H9 (cell line): ENCODE results near the gene PPM1N. TPM values are rescaled to one million over a fixed set of nuclear protein-coding genes. Genes with fewer than 3 reads are reported as not detected.

Source experiments
- DNase-seq: peaks from one replicate; pipeline ENCODE4 v3.0.0-alpha.2; 2017
- H2AFZ ChIP-seq: one replicate; pipeline ENCODE4 v1.6.1; 2013; ENCODE audit warnings: mild to moderate bottlenecking, low read length, control low read depth, moderate library complexity
- H2AK5ac ChIP-seq: 2 replicates; pipeline ENCODE4 v1.6.1; 2013; ENCODE audit warnings: low read length, control low read depth, mixed read lengths; ENCODE audit not compliant: insufficient read length
- H2BK120ac ChIP-seq: one replicate; pipeline ENCODE4 v1.6.1; 2013; ENCODE audit warnings: low read depth, mild to moderate bottlenecking, low read length, control low read depth, inconsistent platforms; ENCODE audit not compliant: poor library complexity, severe bottlenecking
- H2BK12ac ChIP-seq: 2 replicates; pipeline ENCODE4 v1.6.1; 2013; ENCODE audit warnings: low read length, control low read depth, mixed read lengths, low read depth; ENCODE audit not compliant: insufficient read length
- H2BK15ac ChIP-seq: 2 replicates; pipeline ENCODE4 v1.6.1; 2013; ENCODE audit warnings: low read depth, low read length, control low read depth
- H2BK20ac ChIP-seq: one replicate; pipeline ENCODE4 v1.6.1; 2013; ENCODE audit warnings: low read depth, mild to moderate bottlenecking, low read length, control low read depth, inconsistent platforms; ENCODE audit not compliant: poor library complexity, severe bottlenecking
- H2BK5ac ChIP-seq: 2 replicates; pipeline ENCODE4 v1.6.1; 2013; ENCODE audit warnings: low read length, control low read depth, mixed read lengths; ENCODE audit not compliant: insufficient read length
- H3K14ac ChIP-seq: 2 replicates; pipeline ENCODE4 v1.6.1; 2013; ENCODE audit warnings: low read length, control low read depth; ENCODE audit not compliant: insufficient read depth
- H3K18ac ChIP-seq: 2 replicates; pipeline ENCODE4 v1.6.1; 2013; ENCODE audit warnings: low read depth, mild to moderate bottlenecking, mixed read lengths, low read length, control low read depth; ENCODE audit not compliant: insufficient read length
- H3K23ac ChIP-seq: 2 replicates; pipeline ENCODE4 v1.6.1; 2013; ENCODE audit warnings: low read length, control low read depth, mixed read lengths, low read depth; ENCODE audit not compliant: insufficient read length
- H3K23me2 ChIP-seq: 2 replicates; pipeline ENCODE4 v1.6.1; 2013; ENCODE audit warnings: low read depth, mild to moderate bottlenecking, mixed read lengths, low read length, control low read depth; ENCODE audit not compliant: insufficient read length, poor library complexity, severe bottlenecking
- H3K27ac ChIP-seq: 2 replicates; pipeline ENCODE4 v1.5.1; 2013; ENCODE audit warnings: low read length, control low read depth, mixed read lengths, low read depth; ENCODE audit not compliant: insufficient read length
- H3K27me3 ChIP-seq: 2 replicates; pipeline ENCODE4 v1.6.1; 2013; ENCODE audit warnings: low read length, control low read depth, inconsistent platforms; ENCODE audit not compliant: insufficient read depth
- H3K4ac ChIP-seq: 2 replicates; pipeline ENCODE4 v1.6.1; 2013; ENCODE audit warnings: low read depth, mild to moderate bottlenecking, control low read depth, inconsistent platforms, low read length, moderate library complexity
- H3K4me1 ChIP-seq: 2 replicates; pipeline ENCODE4 v1.6.1; 2013; ENCODE audit warnings: low read length, control low read depth, inconsistent platforms; ENCODE audit not compliant: insufficient read depth
- H3K4me2 ChIP-seq: 2 replicates; pipeline ENCODE4 v1.6.1; 2013; ENCODE audit warnings: low read length, control low read depth, mixed read lengths; ENCODE audit not compliant: insufficient read length, insufficient read depth
- H3K56ac ChIP-seq: 2 replicates; pipeline ENCODE4 v1.6.1; 2013; ENCODE audit warnings: low read depth, mild to moderate bottlenecking, mixed read lengths, low read length, control low read depth; ENCODE audit not compliant: insufficient read length
- H3K79me1 ChIP-seq: 2 replicates; pipeline ENCODE4 v1.6.1; 2013; ENCODE audit warnings: low read depth, mild to moderate bottlenecking, moderate library complexity, low read length, control low read depth, inconsistent platforms; ENCODE audit not compliant: insufficient read depth, poor library complexity, severe bottlenecking
- H3K79me2 ChIP-seq: 2 replicates; pipeline ENCODE4 v1.6.1; 2013; ENCODE audit warnings: low read length, control low read depth, inconsistent platforms; ENCODE audit not compliant: insufficient read depth
- H3K9ac ChIP-seq: 2 replicates; pipeline ENCODE4 v1.6.1; 2013; ENCODE audit warnings: low read length, control low read depth, mixed read lengths; ENCODE audit not compliant: insufficient read length; ENCODE audit errors: extremely low read depth
- H3K9me3 ChIP-seq: one replicate; pipeline ENCODE4 v1.6.1; 2013; ENCODE audit warnings: low read depth, low read length, inconsistent platforms; ENCODE audit not compliant: control insufficient read depth
- H3T11ph ChIP-seq: one replicate; pipeline ENCODE4 v1.6.1; 2013; ENCODE audit warnings: mild to moderate bottlenecking, low read length, control low read depth, inconsistent platforms
- H4K20me1 ChIP-seq: one replicate; pipeline ENCODE4 v1.6.1; 2013; ENCODE audit not compliant: control insufficient read depth, insufficient read length, insufficient read depth
- H4K5ac ChIP-seq: 2 replicates; pipeline ENCODE4 v1.6.1; 2013; ENCODE audit warnings: low read depth, mild to moderate bottlenecking, mixed read lengths, low read length, control low read depth; ENCODE audit not compliant: insufficient read length
- H4K8ac ChIP-seq: replicated peaks from 2 replicates; pipeline ENCODE4 v1.6.1; 2013; ENCODE audit warnings: low read length, control low read depth, mixed read lengths, low read depth; ENCODE audit not compliant: insufficient read length
- H4K91ac ChIP-seq: 2 replicates; pipeline ENCODE4 v1.6.1; 2013; ENCODE audit warnings: low read depth, mild to moderate bottlenecking, moderate library complexity, mixed read lengths, low read length, control low read depth; ENCODE audit not compliant: insufficient read length
- H3K27ac Mint-ChIP-seq, 3 experiments: 2 replicates in 2 of 3; 3 replicates in 1 of 3; pipeline ENCODE4 v1.8.0; 2020 to 2021; ENCODE audit warnings: mixed read lengths in 3 of 3, mild to moderate bottlenecking in 1 of 3, moderate library complexity in 1 of 3
- H3K27me3 Mint-ChIP-seq: 2 replicates; pipeline ENCODE4 v1.8.0; 2021; ENCODE audit warnings: low read depth, mild to moderate bottlenecking, moderate library complexity, mixed read lengths
- H3K36me3 Mint-ChIP-seq, 3 experiments: 2 replicates in 2 of 3; 3 replicates in 1 of 3; pipeline ENCODE4 v1.8.0; 2020 to 2021; ENCODE audit warnings: low read depth in 3 of 3, mixed read lengths in 3 of 3; ENCODE audit not compliant: insufficient read depth in 1 of 3
- H3K4me1 Mint-ChIP-seq, 2 experiments: 2 replicates each; pipeline ENCODE4 v1.8.0; 2020; ENCODE audit warnings: mixed read lengths in 2 of 2
- H3K4me3 Mint-ChIP-seq, 2 experiments: 2 replicates in 1 of 2; 3 replicates in 1 of 2; pipeline ENCODE4 v1.8.0; 2020 to 2021; ENCODE audit warnings: mild to moderate bottlenecking in 2 of 2, mixed read lengths in 2 of 2, moderate library complexity in 1 of 2
- H3K9me3 Mint-ChIP-seq, 2 experiments: 2 replicates in 1 of 2; 3 replicates in 1 of 2; pipeline ENCODE4 v1.8.0; 2020; ENCODE audit warnings: mild to moderate bottlenecking in 2 of 2, mixed read lengths in 2 of 2, moderate library complexity in 1 of 2
- CTCF ChIP-seq: fragments of 200-600 bp; sonication (generic); conservative IDR thresholded peaks from 3 replicates; pipeline ENCODE4 v1.8.0; 2021; ENCODE audit warnings: antibody characterized with exemption, mild to moderate bottlenecking
- WGBS: extraction: QIAGEN DNeasy Blood & Tissue Kit; methylation state at CpG from one replicate; pipeline ENCODE4 v1.1.7; 2013; ENCODE audit warnings: missing lambda C conversion rate, low lambda C conversion rate, mixed read lengths; ENCODE audit not compliant: insufficient read length; ENCODE audit errors: extremely low coverage; 5-methylcytosine and 5-hydroxymethylcytosine counted together
- total RNA-seq: library from RNA; stranded (reverse); gene quantifications from 2 replicates; pipeline ENCODE4 v1.2.1, GENCODE V29; 2021

Gene PPM1N
- total RNA-seq, 1 experiment from 2014 or later, result 7.7 TPM

GRCh38 chr19:45478454-45479238, 19.6 kb upstream of the PPM1N start:
- no peak overlapping the region for H4K8ac ChIP-seq
- peak overlapping the region; percentile 89 for H3K9ac ChIP-seq
- H2AFZ ChIP-seq, result no peak overlapping the region
- H4K5ac ChIP-seq, result no peak overlapping the region
- no peak overlapping the region for H3T11ph ChIP-seq
- H3K4me2 ChIP-seq, result peak overlapping the region; percentile 50
- Mint-ChIP-seq H3K4me1 (peaks cover 17 to 25% of the 10 kb centered on the region in 2 experiments), H3K27me3 (peaks cover 7% of the 10 kb centered on the region), H3K27ac (peak overlapping the region; percentile 99 to 100 (median 99)), H3K9me3 (no peaks in the 10 kb centered on the region), H3K4me3 (peak overlapping the region; percentile 74 to 80), H3K36me3 (no peaks in the 10 kb centered on the region)
- H4K20me1 ChIP-seq, result no peaks in the 10 kb centered on the region
- H3K18ac ChIP-seq, result peak overlapping the region; percentile 90
- H3K79me1 ChIP-seq, result no peaks in the 10 kb centered on the region
- no peak overlapping the region for H3K4ac ChIP-seq
- peak overlapping the region; percentile 8 for H3K56ac ChIP-seq
- no peaks in the 10 kb centered on the region for H3K4me1 ChIP-seq
- H2BK12ac ChIP-seq, result no peak overlapping the region
- H2BK5ac ChIP-seq, result peak overlapping the region; percentile 61
- H4K91ac ChIP-seq, result no peak overlapping the region
- H3K14ac ChIP-seq, result peak overlapping the region; percentile 90; the same call in 1 of the 2 replicates
- TF ChIP-seq CTCF, result peak; percentile 94
- H2AK5ac ChIP-seq, result no peak overlapping the region
- no peak overlapping the region for H2BK15ac ChIP-seq
- no peaks in the 10 kb centered on the region for H3K27me3 ChIP-seq
- H3K9me3 ChIP-seq, result no peaks in the 10 kb centered on the region
- no peak overlapping the region for H2BK120ac ChIP-seq
- no peak overlapping the region for H2BK20ac ChIP-seq
- peak; percentile 91 for DNase-seq
- no peak overlapping the region for H3K23ac ChIP-seq
- peak overlapping the region; percentile 57 for H3K27ac ChIP-seq
- H3K79me2 ChIP-seq, result no peaks in the 10 kb centered on the region
- peaks cover 4% of the 10 kb centered on the region for H3K23me2 ChIP-seq
- no CpG with 5 or more reads among the region's 39 CpGs for WGBS
